NT2/D1 (cell line): ENCODE data around the gene LRRC8C.

Source experiments
- SUZ12 ChIP-seq: IDR thresholded peaks from 2 replicates; pipeline ENCODE4 v1.6.1; 2011; ENCODE audit not compliant: insufficient read length, insufficient read depth; ENCODE audit errors: extremely low read depth
- YY1 ChIP-seq: IDR thresholded peaks from 2 replicates; pipeline ENCODE4 v1.6.1; 2011; ENCODE audit not compliant: insufficient read length, insufficient read depth
- ZNF274 ChIP-seq: IDR thresholded peaks from 2 replicates; pipeline ENCODE4 v1.6.1; 2011; ENCODE audit warnings: mild to moderate bottlenecking, low read depth, low read length

- TF ChIP-seq YY1, result no peak
- TF ChIP-seq ZNF274, result no peak
- no peak for TF ChIP-seq SUZ12
Observed at GRCh38 chr1:89761338-89761737, 128.4 kb downstream of the LRRC8C start.
